Activated CD4-positive, alpha-beta memory T cell treated with anti-CD3 and anti-CD28 coated beads, Interleukin-2, amount 10 ng/mL, durations not matched to agents 7 days and 5 days (primary cell): ENCODE data around the gene EIF4ENIF1. TPM values are rescaled to one million over a fixed set of nuclear protein-coding genes. Genes with fewer than 3 reads are reported as not detected.
"Not testable (repeated sequence)": the region's sequence is repeated elsewhere in the genome, so short reads cannot be mapped to it uniquely, and the experiment has no call there.

ENCODE experiments used
- CTCF ChIA-PET: fragments of 350-600 bp; sonication (Branson Sonifier 250); formaldehyde crosslinking; loops from one replicate; lab custom pipeline; 2021; ENCODE audit warnings: antibody characterized with exemption, inconsistent platforms; lab: Charles Lee
- POLR2A ChIA-PET: fragments of 350-600 bp; sonication (Branson Sonifier 250); formaldehyde crosslinking; loops from one replicate; lab custom pipeline; 2021; ENCODE audit warnings: antibody characterized with exemption; lab: Charles Lee
- DNase-seq: peaks from one replicate; pipeline ENCODE4 v3.0.0-alpha.2; 2020
- H3K27ac Mint-ChIP-seq: one replicate; pipeline ENCODE4 v1.8.0; 2021; ENCODE audit warnings: mild to moderate bottlenecking, mixed read lengths
- H3K27me3 Mint-ChIP-seq: one replicate; pipeline ENCODE4 v1.8.0; 2021; ENCODE audit warnings: mixed read lengths
- H3K36me3 Mint-ChIP-seq: one replicate; pipeline ENCODE4 v1.8.0; 2021; ENCODE audit warnings: low read depth, mixed read lengths
- H3K4me1 Mint-ChIP-seq: one replicate; pipeline ENCODE4 v1.8.0; 2021; ENCODE audit warnings: mixed read lengths
- H3K4me3 Mint-ChIP-seq: one replicate; pipeline ENCODE4 v1.8.0; 2021; ENCODE audit warnings: mild to moderate bottlenecking, mixed read lengths
- H3K9me3 Mint-ChIP-seq: one replicate; pipeline ENCODE4 v1.8.0; 2021; ENCODE audit warnings: mixed read lengths
- total RNA-seq, 2 experiments: library from RNA; stranded (reverse); gene quantifications; one replicate each; pipeline ENCODE4 v1.2.3, GENCODE V29; 2021

Gene EIF4ENIF1
- total RNA-seq, 2 experiments from 2014 or later, result 35.6 to 37.8 TPM

DNA sequence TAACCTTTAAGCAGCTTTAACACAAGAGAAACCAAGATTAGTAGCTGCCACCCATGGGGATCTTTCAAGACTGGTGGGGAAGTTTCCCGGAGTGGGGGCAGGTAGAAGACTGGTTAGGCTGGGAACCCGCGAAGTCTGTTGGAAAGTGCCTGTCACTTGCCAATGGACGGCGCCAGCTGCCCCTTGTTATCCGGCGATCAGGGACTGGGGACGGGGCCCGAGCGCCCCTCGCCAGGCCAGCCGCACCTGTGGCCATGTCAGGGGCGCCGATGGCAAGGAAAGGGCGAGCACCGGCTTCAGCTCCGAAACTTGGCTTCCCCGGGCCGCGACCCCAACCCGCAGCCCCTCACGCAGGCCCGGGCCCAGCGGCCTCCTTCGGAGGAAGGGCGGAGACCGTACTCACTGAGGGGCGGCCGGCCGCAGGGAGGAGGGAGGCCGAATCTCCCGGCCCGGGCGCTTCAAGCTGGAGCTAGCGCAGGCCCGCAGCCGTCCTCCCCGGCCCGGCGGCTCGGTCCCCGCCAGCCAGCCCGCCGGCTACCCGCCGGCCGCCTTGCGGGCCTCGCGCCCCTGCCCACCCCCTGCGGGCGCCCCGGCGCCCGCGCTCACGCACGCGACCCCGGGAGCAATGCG lies 539 bp downstream of the EIF4ENIF1 start:
- CTCF ChIA-PET, result interaction anchor here (2.0 kb wide), 1 partner anchor 38 kb away, joined by 8 read pairs; no protein-coding TSS in a partner anchor
- H3K4me1 Mint-ChIP-seq, result peaks cover 52% of the 10 kb centered on the region

DNA sequence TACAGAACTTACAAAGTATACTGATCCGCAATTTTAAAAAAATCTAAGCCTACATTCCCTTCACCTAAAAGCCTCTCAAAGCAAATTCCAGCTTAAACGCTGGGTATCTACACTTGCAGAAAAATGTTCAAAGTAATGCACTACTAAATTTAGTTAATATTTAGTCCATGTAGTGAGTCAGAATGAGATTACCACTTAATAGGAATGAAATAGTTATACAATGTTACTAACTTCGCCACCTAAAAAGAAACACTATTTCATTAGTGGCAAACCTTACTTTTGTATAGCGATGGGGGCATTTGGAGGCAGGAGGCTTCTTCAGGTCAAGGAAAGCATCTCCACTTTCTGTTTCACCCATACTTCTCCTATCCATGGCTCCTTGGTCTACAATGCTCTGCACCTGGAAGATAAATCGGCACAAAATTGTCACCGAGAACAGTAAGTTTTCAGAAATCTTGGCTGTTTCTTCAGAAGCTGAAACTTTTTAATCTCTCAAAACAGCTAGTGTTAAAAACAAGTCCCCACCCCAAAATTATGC lies 1.2 kb downstream of the EIF4ENIF1 start:
- DNase-seq, result no peak
- H3K36me3 Mint-ChIP-seq, result peaks cover 45% of the 10 kb centered on the region
- H3K27ac Mint-ChIP-seq, result peak overlapping the region; percentile 70
- H3K9me3 Mint-ChIP-seq, result no peaks in the 10 kb centered on the region
- H3K4me3 Mint-ChIP-seq, result peak overlapping the region; percentile 80
- H3K4me1 Mint-ChIP-seq, result peaks cover 53% of the 10 kb centered on the region
- H3K27me3 Mint-ChIP-seq, result no peaks in the 10 kb centered on the region
- CTCF ChIA-PET, result interaction anchor here (2.0 kb wide), 1 partner anchor 37 kb away, joined by 8 read pairs; no protein-coding TSS in a partner anchor
- POLR2A ChIA-PET, result interaction anchor here (0.6 to 2.9 kb wide), 12 partner anchors 9 to 181 kb away, joined by 3 to 10 read pairs (median 4); partner anchors contain the start of gene PATZ1

More for the DNA sequence above, 539 bp downstream of the EIF4ENIF1 start:
- POLR2A ChIA-PET, result interaction anchor here (0.7 to 1.6 kb wide), 12 partner anchors 8 to 181 kb away, joined by 3 to 9 read pairs (median 4); partner anchors contain the start of gene PATZ1
- no peaks in the 10 kb centered on the region for H3K27me3 Mint-ChIP-seq
- peak overlapping the region; percentile 70 for H3K27ac Mint-ChIP-seq
- H3K9me3 Mint-ChIP-seq, result no peaks in the 10 kb centered on the region
- H3K4me3 Mint-ChIP-seq, result peak overlapping the region; percentile 80
- H3K36me3 Mint-ChIP-seq, result peaks cover 38% of the 10 kb centered on the region
- peak; percentile 37 for DNase-seq

GRCh38 chr22:31486951-31487350 lies 2.7 kb downstream of the EIF4ENIF1 start:
- Mint-ChIP-seq H3K9me3 (no peaks in the 10 kb centered on the region), H3K4me1 (peaks cover 50% of the 10 kb centered on the region), H3K4me3 (no peak overlapping the region), H3K27me3 (no peaks in the 10 kb centered on the region), H3K27ac (no peak overlapping the region), H3K36me3 (peaks cover 57% of the 10 kb centered on the region)
- no peak for DNase-seq
- CTCF ChIA-PET, result interaction anchor here (0.7 kb wide), 2 partner anchors 88 to 136 kb away, joined by 3 to 6 read pairs; no protein-coding TSS in a partner anchor
- POLR2A ChIA-PET, result interaction anchor here (2.9 kb wide), 1 partner anchor 9 kb away, joined by 10 read pairs; no protein-coding TSS in a partner anchor

GRCh38 chr22:31486369-31486768 lies 3.3 kb downstream of the EIF4ENIF1 start:
- POLR2A ChIA-PET, result interaction anchor here (0.7 to 2.9 kb wide), 2 partner anchors 9 to 24 kb away, joined by 3 to 10 read pairs; no protein-coding TSS in a partner anchor
- peaks cover 63% of the 10 kb centered on the region for H3K36me3 Mint-ChIP-seq
- CTCF ChIA-PET, result not testable (repeated sequence)

DNA sequence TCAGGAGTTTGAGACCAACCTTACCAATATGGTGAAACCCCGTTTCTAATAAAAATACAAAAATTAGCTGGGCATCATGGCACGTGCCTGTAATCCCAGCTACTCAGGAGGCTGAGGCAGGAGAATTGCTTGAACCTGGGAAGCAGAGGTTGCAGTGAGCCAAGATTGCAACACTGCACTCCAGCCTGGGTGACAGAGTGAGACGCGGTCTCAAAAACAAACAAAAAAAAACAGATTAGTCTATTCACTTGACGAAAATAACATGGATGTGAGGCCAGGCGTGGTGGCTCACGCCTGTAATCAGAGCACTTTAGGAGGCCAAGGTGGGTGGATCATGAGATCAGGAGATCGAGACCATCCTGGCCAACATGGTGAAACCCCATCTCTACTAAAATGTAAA lies 7.2 kb downstream of the EIF4ENIF1 start:
- H3K4me3 Mint-ChIP-seq, H3K9me3 Mint-ChIP-seq, H3K27ac Mint-ChIP-seq, DNase-seq, POLR2A ChIA-PET, H3K27me3 Mint-ChIP-seq: not testable (repeated sequence)
- peaks cover 26% of the 10 kb centered on the region for H3K4me1 Mint-ChIP-seq
- CTCF ChIA-PET, result interaction anchor here (0.5 kb wide), 1 partner anchor 76 kb away, joined by 3 read pairs; no protein-coding TSS in a partner anchor
- peaks cover 83% of the 10 kb centered on the region for H3K36me3 Mint-ChIP-seq

More at GRCh38 chr22:31486369-31486768, 3.3 kb downstream of the EIF4ENIF1 start:
- DNase-seq, H3K4me3 Mint-ChIP-seq, H3K27ac Mint-ChIP-seq, H3K27me3 Mint-ChIP-seq, H3K9me3 Mint-ChIP-seq: not testable (repeated sequence)
- peaks cover 46% of the 10 kb centered on the region for H3K4me1 Mint-ChIP-seq

- CTCF ChIA-PET, result no interaction called here
- no peaks in the 10 kb centered on the region for H3K27me3 Mint-ChIP-seq
- DNase-seq, result no peak
- no peaks in the 10 kb centered on the region for H3K9me3 Mint-ChIP-seq
- POLR2A ChIA-PET, result interaction anchor here (0.6 kb wide), 2 partner anchors 10 to 718 kb away, joined by 3 read pairs; no protein-coding TSS in a partner anchor
- H3K4me1 Mint-ChIP-seq, result peaks cover 27% of the 10 kb centered on the region
- no peak overlapping the region for H3K27ac Mint-ChIP-seq
- H3K4me3 Mint-ChIP-seq, result no peak overlapping the region
- peaks cover 78% of the 10 kb centered on the region for H3K36me3 Mint-ChIP-seq
These were observed 8.5 kb downstream of the EIF4ENIF1 start for GRCh38 chr22:31481129-31481528.

DNA sequence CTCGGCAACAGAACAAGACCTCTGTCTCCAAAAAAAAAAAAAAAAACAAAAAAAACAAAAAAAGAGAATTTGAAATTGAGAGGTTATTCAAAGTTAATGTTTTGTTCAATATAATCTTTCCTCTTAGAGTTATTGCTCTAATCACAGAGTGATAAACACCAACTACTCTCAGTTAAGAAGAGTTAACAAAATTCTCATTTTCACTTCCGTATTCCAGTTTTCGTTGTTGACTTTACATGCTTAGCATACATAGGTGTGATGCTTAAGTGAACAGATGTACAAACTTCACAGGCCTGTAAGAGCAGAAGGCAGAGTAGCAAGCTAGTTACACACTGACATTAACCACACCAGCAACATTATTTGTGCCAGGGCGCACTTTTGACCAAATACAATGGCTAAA lies 12.3 kb downstream of the EIF4ENIF1 start:
- Mint-ChIP-seq H3K27me3 (no peaks in the 10 kb centered on the region), H3K36me3 (peaks cover 65% of the 10 kb centered on the region), H3K27ac (no peak overlapping the region), H3K4me3 (no peak overlapping the region), H3K9me3 (no peaks in the 10 kb centered on the region), H3K4me1 (peaks cover 13% of the 10 kb centered on the region)
- DNase-seq, result no peak
- POLR2A ChIA-PET, result interaction anchor here (2.7 kb wide), 1 partner anchor 10 kb away, joined by 10 read pairs; no protein-coding TSS in a partner anchor
- CTCF ChIA-PET, result no interaction called here

DNA sequence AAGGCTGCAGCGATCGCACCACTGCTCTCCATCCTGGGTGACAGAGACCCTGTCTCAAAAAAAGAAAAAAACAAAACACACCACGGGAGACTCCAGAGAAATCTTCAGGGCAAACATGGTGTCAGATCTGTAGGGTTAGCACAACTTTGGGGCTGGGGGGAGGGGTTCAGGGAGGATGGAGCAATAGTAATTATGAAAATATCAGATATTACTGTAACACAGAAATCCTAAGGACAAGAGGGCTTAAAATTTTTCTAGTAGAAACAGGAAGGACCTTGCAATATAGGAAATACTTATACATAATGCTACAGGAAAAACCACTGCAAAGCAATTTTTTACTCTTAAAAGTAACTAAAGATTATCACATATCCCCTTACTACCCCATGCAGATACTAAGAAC lies 13.8 kb downstream of the EIF4ENIF1 start:
- no peak for DNase-seq
- no peak overlapping the region for H3K27ac Mint-ChIP-seq
- ChIA-PET POLR2A (no interaction called here), CTCF (no interaction called here)
- no peaks in the 10 kb centered on the region for H3K9me3 Mint-ChIP-seq
- no peaks in the 10 kb centered on the region for H3K27me3 Mint-ChIP-seq
- peaks cover 13% of the 10 kb centered on the region for H3K4me1 Mint-ChIP-seq
- peaks cover 58% of the 10 kb centered on the region for H3K36me3 Mint-ChIP-seq
- no peak overlapping the region for H3K4me3 Mint-ChIP-seq

- Mint-ChIP-seq H3K27me3 (no peaks in the 10 kb centered on the region), H3K9me3 (no peaks in the 10 kb centered on the region), H3K4me1 (peaks cover 13% of the 10 kb centered on the region), H3K4me3 (no peak overlapping the region), H3K36me3 (peaks cover 47% of the 10 kb centered on the region), H3K27ac (no peak overlapping the region)
- POLR2A ChIA-PET, result no interaction called here
- DNase-seq, result no peak
- CTCF ChIA-PET, result no interaction called here
These were observed 14.9 kb downstream of the EIF4ENIF1 start for GRCh38 chr22:31474743-31475142.

- ChIA-PET POLR2A (no interaction called here), CTCF (no interaction called here)
- DNase-seq, result no peak
- H3K4me1 Mint-ChIP-seq, result no peaks in the 10 kb centered on the region
- H3K27me3 Mint-ChIP-seq, result no peaks in the 10 kb centered on the region
- no peaks in the 10 kb centered on the region for H3K9me3 Mint-ChIP-seq
- peaks cover 67% of the 10 kb centered on the region for H3K36me3 Mint-ChIP-seq
- H3K4me3 Mint-ChIP-seq, result no peak overlapping the region
- no peak overlapping the region for H3K27ac Mint-ChIP-seq
These were observed 24.3 kb downstream of the EIF4ENIF1 start for GRCh38 chr22:31465307-31465706.

GRCh38 chr22:31461699-31462098 lies 27.9 kb downstream of the EIF4ENIF1 start:
- Mint-ChIP-seq H3K36me3 (peaks cover 63% of the 10 kb centered on the region), H3K27me3 (no peaks in the 10 kb centered on the region), H3K4me1 (no peaks in the 10 kb centered on the region), H3K9me3 (no peaks in the 10 kb centered on the region), H3K4me3 (no peak overlapping the region), H3K27ac (no peak overlapping the region)
- POLR2A ChIA-PET, result interaction anchor here (0.5 kb wide), 1 partner anchor 115 kb away, joined by 3 read pairs; no protein-coding TSS in a partner anchor
- CTCF ChIA-PET, result interaction anchor here (1.3 kb wide), 1 partner anchor 10 kb away, joined by 4 read pairs; no protein-coding TSS in a partner anchor
- DNase-seq, result no peak

- no peaks in the 10 kb centered on the region for H3K27me3 Mint-ChIP-seq
- CTCF ChIA-PET, result interaction anchor here (0.6 to 2.1 kb wide), 18 partner anchors 9 to 1077 kb away, joined by 3 to 17 read pairs (median 4); partner anchors contain the start of genes EIF4ENIF1 and PISD
- peaks cover 37% of the 10 kb centered on the region for H3K36me3 Mint-ChIP-seq
- POLR2A ChIA-PET, result interaction anchor here (0.6 to 1.8 kb wide), 5 partner anchors 17 to 178 kb away, joined by 3 to 5 read pairs (median 4); no protein-coding TSS in a partner anchor
- DNase-seq, result no peak
- H3K9me3 Mint-ChIP-seq, result no peaks in the 10 kb centered on the region
- H3K4me1 Mint-ChIP-seq, result peaks cover 8% of the 10 kb centered on the region
- H3K27ac Mint-ChIP-seq, result no peak overlapping the region
- H3K4me3 Mint-ChIP-seq, result no peak overlapping the region
These were observed 37.7 kb downstream of the EIF4ENIF1 start for GRCh38 chr22:31451709-31452571.
